HepG2 (cell line): ENCODE measurements around the gene ZNF595.
"Not testable (repeated sequence)": the region's sequence is repeated elsewhere in the genome, so short reads cannot be mapped to it uniquely, and the experiment has no call there.

ENCODE experiments used
- ZFP1 ChIP-seq: IDR thresholded peaks from 2 replicates; pipeline ENCODE4 v1.6.1; 2016
- ZFP36 ChIP-seq: fragments of 150-350 bp; IDR thresholded peaks from 2 replicates; pipeline ENCODE4 v1.6.1; 2018; ENCODE audit warnings: borderline replicate concordance, low read length, low read depth; ENCODE audit not compliant: partially characterized antibody
- ZNF10 ChIP-seq: sonication (generic); formaldehyde crosslinking; IDR thresholded peaks from 2 replicates; pipeline ENCODE4 v1.4.0; 2020; ENCODE audit warnings: mild to moderate bottlenecking, low read depth, missing genetic modification reagents, borderline replicate concordance

DNA sequence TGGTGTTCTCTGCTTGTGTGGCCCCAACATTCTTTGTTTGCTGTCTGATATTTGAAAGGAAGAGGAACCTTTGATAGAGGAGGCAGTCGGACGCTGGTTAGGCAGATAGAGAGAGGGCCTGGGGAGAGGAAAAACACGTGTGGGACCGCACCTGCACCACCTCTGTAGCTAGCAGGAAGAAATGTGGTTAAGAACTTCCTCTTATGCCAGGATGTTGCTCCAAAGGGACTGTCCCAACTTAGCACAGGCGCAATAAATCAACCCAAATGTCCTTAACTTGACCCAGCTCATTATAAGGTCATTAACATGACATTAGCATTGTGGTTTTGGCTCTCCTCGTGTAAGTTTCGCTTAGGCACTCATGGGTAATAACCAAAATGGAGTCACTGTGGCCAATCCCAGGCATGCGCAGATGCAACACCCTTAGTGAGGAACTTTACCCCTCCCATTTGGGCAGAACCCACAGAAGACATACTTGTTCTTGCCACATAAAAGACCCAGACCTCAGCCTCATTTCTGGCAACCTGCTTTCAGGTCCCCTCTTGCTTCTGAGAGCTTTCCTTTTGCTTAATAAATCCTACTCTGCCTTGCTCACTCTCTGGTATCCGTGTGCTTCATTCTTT lies 1.4 kb upstream of the ZNF595 start:
- TF ChIP-seq ZFP36; ZFP1; ZNF10 (CRISPR knock-in tag): not testable (repeated sequence)
